Esophagus squamous epithelium (tissue), 4 donors: ENCODE data around the gene EPG5.

Experiments
- CTCF ChIP-seq, 6 experiments: fragments of 450-650 bp in 4 of 6; fragments of 200-600 bp in 2 of 6; sonication (generic) in 2 of 6; IDR thresholded peaks; one replicate each; pipeline ENCODE4 v1.5.1; 2016 to 2019; ENCODE audit warnings: antibody characterized with exemption in 6 of 6, mild to moderate bottlenecking in 4 of 6, moderate library complexity in 4 of 6
- POLR2A ChIP-seq, 4 donors: fragments of 450-650 bp; IDR thresholded peaks; one replicate each; pipeline ENCODE4 v1.6.1; 2017; ENCODE audit warnings: antibody characterized with exemption in 4 of 4, mild to moderate bottlenecking in 4 of 4, moderate library complexity in 3 of 4

GRCh38 chr18:46002934-46003333 lies 35.8 kb upstream of the EPG5 start:
- TF ChIP-seq CTCF (IDR thresholded peaks at IDR 0.05) (no peak), POLR2A (IDR thresholded peaks at IDR 0.05) (no peak)
